ENCODE measurements around the gene UPK2.

The UPK2 gene

DNA sequence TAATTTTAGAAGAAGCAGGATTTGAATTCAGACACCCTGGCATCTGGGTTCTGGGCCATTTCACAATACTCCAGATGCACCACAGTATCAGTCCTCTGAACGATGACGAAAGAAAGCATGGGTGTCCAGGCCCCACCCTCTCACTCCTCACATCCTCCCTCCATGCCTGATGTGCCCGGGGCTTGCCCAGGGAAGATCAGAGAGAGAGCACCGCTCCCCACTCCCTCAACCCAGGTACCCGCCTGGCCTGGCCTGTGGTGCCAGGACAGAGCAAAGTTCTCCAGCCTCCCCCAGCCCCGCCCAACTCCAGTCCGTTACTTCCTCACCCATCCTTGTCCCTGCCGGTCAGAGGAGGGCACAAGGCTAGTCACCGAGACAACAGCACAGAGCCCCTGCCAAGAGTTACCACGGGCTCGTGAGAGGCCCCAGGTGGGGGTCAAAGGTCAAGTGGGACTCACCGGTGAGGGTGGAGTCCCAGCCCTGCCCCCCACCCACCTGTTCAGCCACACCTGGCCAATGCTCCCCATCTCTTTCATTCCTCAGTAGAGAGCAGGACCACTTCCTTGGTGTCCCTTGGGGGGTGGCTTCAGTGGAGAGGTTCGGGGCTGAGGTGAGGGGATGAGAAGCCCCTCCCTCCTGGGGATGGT lies 38.5 kb upstream of the UPK2 start:
- DNase-seq (ENCODE audit: low read depth), result no peak

DNA sequence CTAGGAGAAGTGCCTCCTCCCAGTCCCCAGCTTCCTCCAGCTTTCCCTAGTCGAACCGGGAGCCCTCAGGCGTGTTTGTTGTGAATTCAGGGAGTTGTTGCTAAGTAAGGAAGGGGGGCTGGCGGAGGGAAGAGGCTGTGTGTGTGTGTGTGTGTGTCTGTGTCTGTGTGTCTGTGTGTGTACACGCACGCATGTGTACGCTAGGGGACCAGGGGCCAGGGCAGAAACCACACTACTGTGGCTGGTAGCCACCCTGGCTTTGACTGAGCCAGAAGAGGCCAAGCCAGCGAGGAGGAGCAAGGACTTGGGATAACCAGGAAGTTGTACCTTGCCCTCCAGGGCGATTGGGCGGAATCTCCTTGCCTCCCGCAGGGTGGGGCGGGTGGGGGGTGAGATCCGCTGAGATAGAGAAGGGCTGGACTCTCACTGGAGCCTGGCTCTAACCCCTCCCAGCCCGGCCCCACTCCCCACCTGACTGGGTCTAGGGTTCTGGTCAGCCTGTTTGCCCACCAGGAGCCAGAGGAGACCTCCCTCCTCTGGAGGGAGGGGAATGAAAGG lies 37.9 kb upstream of the UPK2 start:
- no peak for DNase-seq (ENCODE audit: low read depth)

DNA sequence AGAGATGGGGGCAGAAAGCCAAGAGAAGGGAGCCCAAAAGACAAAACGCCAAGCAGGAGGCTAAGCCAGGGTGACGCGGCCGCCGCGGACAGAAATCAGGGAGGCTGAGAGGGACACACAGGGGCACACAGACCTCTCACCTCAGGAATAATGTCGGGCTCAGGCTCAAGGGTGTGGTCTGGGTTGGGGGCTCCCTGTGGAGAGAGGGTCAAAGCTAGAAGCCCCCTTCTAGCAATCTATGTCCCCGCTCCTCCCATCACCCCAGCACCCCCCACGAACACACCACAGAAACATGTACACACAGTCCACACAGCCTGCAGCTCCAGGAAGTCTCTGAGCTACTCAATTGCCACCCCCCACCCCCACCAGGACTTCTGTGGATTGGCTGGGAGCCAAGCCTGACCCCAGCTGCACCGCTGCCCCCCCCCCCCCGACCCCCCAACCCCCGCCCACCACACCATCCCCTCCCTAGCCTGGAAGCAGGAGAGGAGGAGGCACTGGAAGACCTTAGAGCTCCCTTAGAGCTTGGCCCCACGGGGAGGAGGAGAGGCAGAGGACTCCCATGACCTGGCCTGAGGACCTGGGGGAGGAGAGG lies 37.3 kb upstream of the UPK2 start:
- DNase-seq (ENCODE audit: low read depth), result no peak

- no peak for DNase-seq (ENCODE audit: low read depth)
These were observed 34.8 kb upstream of the UPK2 start for GRCh38 chr11:118921121-118921928.

GRCh38 chr11:118921929-118922744 lies 34.0 kb upstream of the UPK2 start:
- no peak for DNase-seq (ENCODE audit: low read depth)

DNA sequence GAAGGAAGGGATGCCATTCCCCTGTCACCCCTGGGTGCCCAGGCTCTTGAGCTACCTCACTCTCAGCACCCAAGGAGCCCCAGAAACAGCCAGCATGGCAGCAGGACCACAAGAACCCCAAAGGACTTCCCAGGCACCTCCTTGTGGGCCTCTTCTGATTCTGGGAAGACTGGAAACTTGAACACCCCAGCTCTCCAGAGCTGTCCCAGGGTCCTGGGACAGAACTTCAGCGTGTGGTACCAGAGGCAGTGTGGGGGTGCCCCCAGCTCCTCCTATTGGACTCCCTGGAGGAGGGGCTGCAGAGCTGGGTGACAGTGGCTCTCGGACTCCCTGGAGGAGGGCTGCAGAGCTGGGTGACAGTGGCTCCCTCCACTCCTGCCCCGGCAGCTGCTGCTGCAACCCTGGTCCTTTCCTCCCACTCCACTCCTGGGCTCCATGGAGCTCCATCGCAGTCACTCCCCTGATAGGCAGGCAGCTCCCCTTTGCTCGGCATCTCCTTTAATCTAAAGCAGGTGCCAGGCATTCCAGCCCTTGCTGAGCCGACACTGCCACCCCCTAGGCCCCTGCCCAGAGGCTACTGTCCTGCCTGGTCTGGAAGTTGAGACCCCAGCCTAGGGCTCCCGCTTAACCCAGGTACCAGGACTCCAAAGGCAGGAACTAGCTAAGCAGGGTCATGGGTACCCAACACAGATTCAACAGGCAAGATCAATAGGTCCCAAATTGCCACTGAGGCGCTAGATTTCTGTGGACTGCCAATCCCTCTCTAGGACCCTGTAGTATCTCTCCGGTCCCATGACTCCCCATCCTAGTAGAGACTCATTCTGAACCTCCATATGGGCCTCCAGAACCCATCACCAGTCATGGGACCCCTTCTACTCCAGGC lies 33.1 kb upstream of the UPK2 start:
- DNase-seq (ENCODE audit: low read depth), result no peak

GRCh38 chr11:118923721-118924587 lies 32.1 kb upstream of the UPK2 start:
- no peak for DNase-seq (ENCODE audit: low read depth)

- no peak for DNase-seq (ENCODE audit: low read depth)
These were observed 31.2 kb upstream of the UPK2 start for GRCh38 chr11:118924591-118925585.

- DNase-seq (ENCODE audit: low read depth), result no peak
These were observed 28.5 kb upstream of the UPK2 start for GRCh38 chr11:118927554-118928100.

DNA sequence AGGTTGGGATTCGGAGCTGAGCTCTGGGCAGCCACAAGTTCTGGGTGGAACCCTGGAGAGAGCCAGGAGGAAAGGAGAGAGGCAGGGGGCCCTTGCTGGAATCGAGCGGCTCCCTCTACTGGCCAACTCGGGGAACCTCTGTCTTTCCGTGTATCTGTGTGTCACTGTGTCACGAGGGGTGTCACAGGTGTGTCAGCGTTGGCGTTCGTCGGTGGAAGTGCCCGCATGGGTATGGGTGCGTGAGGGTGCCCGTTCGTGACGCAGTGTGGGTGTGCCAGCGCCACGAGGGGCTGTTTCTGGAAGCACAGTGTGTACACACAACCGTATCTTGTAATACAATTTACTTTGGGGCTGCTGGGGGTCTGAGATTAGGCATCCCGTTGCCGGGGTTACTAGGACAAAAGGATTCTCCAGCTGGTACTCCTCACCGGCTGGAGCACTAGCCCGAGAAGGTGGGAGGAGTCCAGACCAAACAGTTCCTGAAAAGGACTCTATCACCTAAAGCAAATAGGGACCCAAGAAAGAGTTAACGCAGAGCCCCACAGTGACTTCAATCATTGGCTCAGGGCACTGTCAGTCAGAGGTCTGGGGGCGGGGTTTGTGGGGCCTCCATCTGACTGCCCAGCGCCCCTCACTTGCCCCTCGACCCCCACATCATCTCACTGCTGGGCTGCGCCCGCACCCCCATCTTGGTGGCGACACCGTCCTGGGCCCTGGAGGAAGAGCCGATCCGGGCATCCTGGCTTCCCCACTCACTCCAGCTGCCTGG lies 27.8 kb upstream of the UPK2 start:
- peak; percentile 90 for DNase-seq (ENCODE audit: low read depth)

DNA sequence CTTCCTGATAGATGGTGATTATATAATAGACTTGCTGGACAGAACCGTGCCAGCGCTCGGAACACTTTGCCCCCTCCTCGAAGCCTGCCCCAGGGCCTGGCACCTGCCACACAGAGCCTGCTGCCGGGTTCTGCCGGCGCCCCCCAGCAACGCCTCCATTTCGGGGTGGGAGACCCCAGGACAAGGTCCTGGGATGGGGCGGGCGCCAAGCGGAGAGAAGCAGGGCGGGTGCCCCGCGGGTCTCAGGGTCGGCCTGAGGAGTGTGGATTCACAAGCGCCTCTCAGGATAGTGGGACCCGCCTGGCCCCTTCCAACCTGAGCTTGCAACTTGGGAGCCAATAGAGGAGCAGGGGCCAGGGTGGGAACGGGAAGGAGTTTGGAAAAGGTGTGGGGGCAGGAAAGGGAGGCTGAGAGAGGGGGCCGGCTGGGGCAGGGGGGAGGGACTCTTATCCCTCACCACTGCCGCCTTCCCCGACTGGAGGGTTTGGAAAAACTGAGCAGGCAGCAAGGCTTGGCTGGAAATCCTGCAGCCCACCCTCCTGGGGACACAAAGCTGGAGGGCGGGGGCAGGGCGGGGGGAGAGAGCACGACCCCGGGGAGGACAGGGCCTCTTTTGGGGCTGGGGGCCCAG lies 27.1 kb upstream of the UPK2 start:
- no peak for DNase-seq (ENCODE audit: low read depth)

GRCh38 chr11:118929501-118930093 lies 26.5 kb upstream of the UPK2 start:
- DNase-seq (ENCODE audit: low read depth), result no peak

GRCh38 chr11:118930094-118930712 lies 25.9 kb upstream of the UPK2 start:
- DNase-seq (ENCODE audit: low read depth), result peak; percentile 81

DNA sequence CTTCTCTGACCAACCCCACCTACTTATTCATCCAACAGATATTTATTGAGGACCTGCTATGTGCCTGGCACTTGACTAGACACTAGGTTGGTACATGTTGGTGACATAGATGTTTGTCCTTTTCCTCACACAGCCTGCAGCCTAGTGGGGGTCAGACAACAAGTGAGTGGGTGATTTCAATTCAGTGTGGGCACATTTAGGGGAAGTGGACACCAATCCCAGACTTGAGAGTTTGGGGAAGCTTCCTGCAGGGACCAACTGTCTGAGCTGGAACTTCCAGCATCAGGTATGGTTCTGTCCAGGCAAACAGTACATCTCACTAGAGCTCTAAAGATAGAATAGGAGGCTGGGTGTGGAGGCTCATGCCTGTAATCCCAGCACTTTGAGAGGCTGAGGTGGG lies 24.5 kb upstream of the UPK2 start:
- DNase-seq (ENCODE audit: low read depth), result no peak

- DNase-seq (ENCODE audit: low read depth), result no peak
These were observed 22.6 kb upstream of the UPK2 start for GRCh38 chr11:118933486-118933885.

DNA sequence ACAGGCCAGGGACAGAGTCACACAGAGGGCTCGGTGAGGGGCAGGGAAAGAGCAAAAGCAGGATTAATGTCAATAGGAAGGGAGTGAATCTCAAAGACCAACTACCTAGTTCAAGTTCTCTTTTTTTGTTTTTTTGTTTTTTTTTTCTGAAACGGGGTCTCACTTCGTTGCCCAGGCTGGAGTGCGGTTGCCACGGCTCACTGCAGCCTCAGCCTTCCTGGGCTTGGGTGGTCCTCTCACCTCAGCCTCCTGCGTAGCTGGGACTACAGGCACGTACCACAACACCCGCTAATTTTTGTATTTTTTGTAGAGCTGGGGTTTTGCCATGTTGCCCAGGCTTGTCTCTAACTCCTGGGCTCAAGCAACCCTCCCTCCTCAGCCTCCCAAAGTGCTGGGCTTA lies 20.7 kb upstream of the UPK2 start:
- DNase-seq (ENCODE audit: low read depth), result no peak
